Measurements from ENCODE around the gene GRK7. TPM values are rescaled to one million over a fixed set of nuclear protein-coding genes. Genes with fewer than 3 reads are reported as not detected.

Gene GRK7
- total RNA-seq, 1 donor from 2014 or later: 0.14 TPM

GRCh38 chr3:141812084-141812483, 48.9 kb downstream of the GRK7 start:
- no peaks in the 10 kb centered on the region for H3K27me3 Mint-ChIP-seq
- no peak overlapping the region for H3K27ac Mint-ChIP-seq
- H3K4me3 Mint-ChIP-seq (ENCODE audit: low read depth): no peak overlapping the region
- no peak for DNase-seq (ENCODE audit: low spot score, unreplicated experiment)
- no peaks in the 10 kb centered on the region for H3K4me1 Mint-ChIP-seq (ENCODE audit: low read depth)
- peaks cover 5% of the 10 kb centered on the region for H3K9me3 Mint-ChIP-seq (ENCODE audit: low read depth)
- TF ChIP-seq CTCF (IDR thresholded peaks at IDR 0.05; ENCODE audit: unreplicated experiment): no peak
- H3K36me3 Mint-ChIP-seq (ENCODE audit: insufficient read depth): no peaks in the 10 kb centered on the region

DNA sequence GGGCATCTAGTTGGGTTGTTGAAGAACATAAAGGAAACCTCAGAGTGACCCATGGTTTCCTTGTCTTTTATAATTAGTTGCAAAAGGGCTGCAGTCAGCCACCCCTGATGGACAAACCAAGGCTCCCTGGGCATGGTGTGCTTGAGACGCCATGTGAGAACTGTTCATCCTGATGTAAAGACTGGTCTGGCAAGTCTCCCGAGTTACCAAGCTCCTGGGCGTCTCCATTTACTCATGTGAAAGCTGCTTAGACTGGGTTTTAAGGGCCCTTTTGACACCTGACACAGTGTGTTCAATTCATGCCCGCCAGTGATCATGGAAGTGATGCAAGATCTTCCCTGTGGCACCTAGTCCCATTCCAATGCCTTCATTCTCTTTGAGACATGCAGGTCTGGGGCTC, 49.4 kb downstream of the GRK7 start:
- H3K27ac Mint-ChIP-seq: no peak overlapping the region
- DNase-seq (ENCODE audit: low spot score, unreplicated experiment): no peak
- no peaks in the 10 kb centered on the region for H3K4me1 Mint-ChIP-seq (ENCODE audit: low read depth)
- H3K27me3 Mint-ChIP-seq: no peaks in the 10 kb centered on the region
- peaks cover 5% of the 10 kb centered on the region for H3K9me3 Mint-ChIP-seq (ENCODE audit: low read depth)
- H3K36me3 Mint-ChIP-seq (ENCODE audit: insufficient read depth): no peaks in the 10 kb centered on the region
- no peak for TF ChIP-seq CTCF (IDR thresholded peaks at IDR 0.05; ENCODE audit: unreplicated experiment)
- no peak overlapping the region for H3K4me3 Mint-ChIP-seq (ENCODE audit: low read depth)

Other genes starting within 250 kb of the GRK7 start
- gene RNF7, start 25.1 kb upstream of the GRK7 start, total RNA-seq: 109 and 110 TPM in 2 replicates
- gene ATP1B3, start 113.2 kb downstream of the GRK7 start, total RNA-seq: 99.5 and 103 TPM in 2 replicates

Measured in progenitor cell of endocrine pancreas (in vitro differentiated cells).